Activated CD4-positive, alpha-beta T cell treated with anti-CD3 and anti-CD28 coated beads for 48 hours (primary cell): ENCODE results near the gene TEPSIN.

Experiments
- DNase-seq: peaks from one replicate; pipeline ENCODE4 v3.0.0-alpha.2; 2020

The TEPSIN gene

GRCh38 chr17:81249223-81250040 lies 10.6 kb upstream of the TEPSIN start:
- DNase-seq = no peak

GRCh38 chr17:81248649-81249048 lies 9.8 kb upstream of the TEPSIN start:
- DNase-seq = no peak

GRCh38 chr17:81247339-81247990 lies 8.6 kb upstream of the TEPSIN start:
- DNase-seq = no peak

- no peak for DNase-seq
Observed at GRCh38 chr17:81246679-81247338, 8.0 kb upstream of the TEPSIN start.

- DNase-seq = no peak
Observed at GRCh38 chr17:81246343-81246670, 7.5 kb upstream of the TEPSIN start.

- DNase-seq = no peak
Observed at GRCh38 chr17:81245665-81246342, 6.9 kb upstream of the TEPSIN start.

- no peak for DNase-seq
Observed at GRCh38 chr17:81245024-81245664, 6.3 kb upstream of the TEPSIN start.

GRCh38 chr17:81244358-81245023 lies 5.6 kb upstream of the TEPSIN start:
- DNase-seq = no peak

- no peak for DNase-seq
Observed at GRCh38 chr17:81243333-81243664, 4.4 kb upstream of the TEPSIN start.

- no peak for DNase-seq
Observed at GRCh38 chr17:81242421-81243332, 3.8 kb upstream of the TEPSIN start.

- DNase-seq = peak; percentile 79
Observed at GRCh38 chr17:81241648-81242420, 3.0 kb upstream of the TEPSIN start.

GRCh38 chr17:81241203-81241602 lies 2.3 kb upstream of the TEPSIN start:
- no peak for DNase-seq

- DNase-seq = no peak
Observed at GRCh38 chr17:81240761-81241160, 1.9 kb upstream of the TEPSIN start.

- DNase-seq = peak; percentile 73
Observed at GRCh38 chr17:81239714-81240555, 1.1 kb upstream of the TEPSIN start.

GRCh38 chr17:81238490-81238814 lies 403 bp downstream of the TEPSIN start:
- no peak for DNase-seq

- DNase-seq = no peak
Observed at GRCh38 chr17:81237591-81238489, 1.0 kb downstream of the TEPSIN start.

- no peak for DNase-seq
Observed at GRCh38 chr17:81236784-81237183, 2.1 kb downstream of the TEPSIN start.
